Epithelial cell of esophagus (primary cell): ENCODE measurements around the gene H2AZ1.

Experiments
- DNase-seq: peaks from one replicate; pipeline ENCODE4 v3.0.0; 2010; ENCODE audit warnings: low read depth
- H3K4me3 ChIP-seq: 2 replicates; pipeline ENCODE4 v1.5.1; 2011; ENCODE audit warnings: mild to moderate bottlenecking, low read length, control low read depth
- TF ChIP-seq, protein P1 (sequence below): IDR thresholded peaks from 2 replicates; pipeline ENCODE4 v1.5.1; 2011; ENCODE audit warnings: low read depth, mild to moderate bottlenecking, low read length, control low read depth, inconsistent platforms; ENCODE audit not compliant: insufficient read depth; ENCODE audit errors: missing control alignments

H2AZ1 gene

DNA sequence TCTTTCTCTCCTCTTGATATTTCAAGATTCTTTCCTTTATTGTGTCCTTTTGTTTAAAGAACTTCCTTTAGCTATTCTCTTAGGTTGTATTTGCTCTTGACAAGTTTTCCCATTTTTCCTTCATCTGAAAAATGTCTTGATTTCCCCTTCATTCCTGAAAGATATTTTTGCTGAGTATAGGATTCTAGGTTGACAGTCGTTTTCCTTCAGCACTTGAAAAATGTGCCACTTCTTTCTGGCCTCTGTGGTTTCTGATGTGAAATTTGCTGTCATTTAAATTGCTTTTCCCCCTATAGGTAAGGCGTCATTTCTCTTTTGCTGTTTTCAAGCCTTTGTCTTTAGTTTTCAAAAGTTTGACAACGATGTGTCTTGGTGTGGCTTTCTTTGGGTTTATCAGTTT is 32.5 kb downstream of the H2AZ1 start:
- TF ChIP-seq, protein P1, sequence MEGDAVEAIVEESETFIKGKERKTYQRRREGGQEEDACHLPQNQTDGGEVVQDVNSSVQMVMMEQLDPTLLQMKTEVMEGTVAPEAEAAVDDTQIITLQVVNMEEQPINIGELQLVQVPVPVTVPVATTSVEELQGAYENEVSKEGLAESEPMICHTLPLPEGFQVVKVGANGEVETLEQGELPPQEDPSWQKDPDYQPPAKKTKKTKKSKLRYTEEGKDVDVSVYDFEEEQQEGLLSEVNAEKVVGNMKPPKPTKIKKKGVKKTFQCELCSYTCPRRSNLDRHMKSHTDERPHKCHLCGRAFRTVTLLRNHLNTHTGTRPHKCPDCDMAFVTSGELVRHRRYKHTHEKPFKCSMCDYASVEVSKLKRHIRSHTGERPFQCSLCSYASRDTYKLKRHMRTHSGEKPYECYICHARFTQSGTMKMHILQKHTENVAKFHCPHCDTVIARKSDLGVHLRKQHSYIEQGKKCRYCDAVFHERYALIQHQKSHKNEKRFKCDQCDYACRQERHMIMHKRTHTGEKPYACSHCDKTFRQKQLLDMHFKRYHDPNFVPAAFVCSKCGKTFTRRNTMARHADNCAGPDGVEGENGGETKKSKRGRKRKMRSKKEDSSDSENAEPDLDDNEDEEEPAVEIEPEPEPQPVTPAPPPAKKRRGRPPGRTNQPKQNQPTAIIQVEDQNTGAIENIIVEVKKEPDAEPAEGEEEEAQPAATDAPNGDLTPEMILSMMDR = no peak
- DNase-seq = no peak
- no peak overlapping the region for H3K4me3 ChIP-seq

DNA sequence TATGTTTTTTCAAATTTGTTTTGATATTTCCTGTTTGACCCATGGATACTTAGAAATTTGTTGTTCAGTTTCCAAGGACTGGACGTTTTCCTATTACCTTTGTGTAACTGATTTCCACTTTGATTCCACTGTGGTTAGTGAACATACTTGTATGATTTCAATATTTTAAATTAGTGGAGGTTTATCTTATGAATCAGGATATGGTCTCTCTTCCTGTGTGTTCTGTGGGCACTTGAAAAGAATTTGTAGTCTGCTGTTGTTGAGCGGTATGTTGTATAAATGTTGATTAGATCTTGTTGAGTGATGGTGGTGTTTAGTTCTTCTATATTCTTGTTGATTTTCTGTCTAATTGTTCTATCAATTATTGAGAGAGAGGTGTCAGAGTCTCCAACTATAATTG is 34.6 kb downstream of the H2AZ1 start:
- H3K4me3 ChIP-seq = no peak overlapping the region
- DNase-seq = no peak
- TF ChIP-seq, protein P1 = no peak
